ENCODE measurements around the gene UBE2O. TPM values are rescaled to one million over a fixed set of nuclear protein-coding genes. Genes with fewer than 3 reads are reported as not detected.

The UBE2O gene
- total RNA-seq, result 13.5 and 20.3 TPM in 2 replicates

GRCh38 chr17:76452660-76453430 lies at the start of gene UBE2O:
UBE2O (minus strand) TSS chr17:76453152; CDS start chr17:76453141, 11 bp downstream.

DNA sequence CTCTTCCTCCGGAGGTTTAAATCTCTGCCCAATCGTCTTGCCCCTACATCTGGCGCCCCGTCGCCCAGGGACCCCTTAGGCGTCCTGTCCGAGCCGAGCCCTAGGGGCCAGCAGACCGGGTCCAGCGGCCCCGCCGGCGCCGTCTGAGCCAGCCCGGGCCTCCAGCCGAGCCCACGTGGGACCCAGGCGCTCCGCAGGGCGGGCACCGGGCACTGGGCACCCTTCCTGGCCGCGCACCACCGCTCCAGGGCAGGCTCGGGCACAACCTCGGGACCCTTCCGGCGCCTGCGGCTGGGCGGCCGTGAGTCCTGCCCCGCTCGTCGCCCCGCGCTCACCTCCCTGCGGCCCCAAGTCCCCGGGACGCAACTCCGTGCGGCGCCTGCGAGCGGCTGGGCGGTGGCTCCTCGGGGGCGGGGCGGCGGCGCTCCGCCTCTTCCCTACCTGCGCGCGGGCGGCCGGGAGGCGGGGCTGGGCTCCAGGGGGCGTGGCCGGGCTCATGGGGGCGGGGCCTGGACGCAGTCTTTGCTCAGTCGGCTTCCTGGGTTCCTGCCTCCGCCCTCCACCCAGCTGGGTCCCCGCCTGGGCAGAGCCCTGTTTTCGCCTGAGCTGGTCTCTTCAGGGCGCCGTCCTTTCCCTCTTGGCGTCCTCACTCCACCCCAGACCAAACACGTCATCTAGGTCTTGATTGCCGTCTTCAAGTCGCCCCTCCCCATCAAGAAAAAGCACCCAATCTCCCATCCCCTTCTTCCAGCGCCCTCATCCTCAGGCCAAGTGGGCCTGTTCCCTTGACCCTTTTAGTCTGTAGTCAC lies 48.3 kb upstream of the UBE2O start, which contains the start of gene RHBDF2:
Gene RHBDF2 (minus strand): TSS at position 406 of the 809 bp plus-strand sequence. CDS start 19,899 bp downstream, outside the sequence.

GRCh38 chr17:76467366-76467765 lies 14.4 kb upstream of the UBE2O start, which contains the start of gene AANAT:
AANAT (plus strand) TSS chr17:76467603; CDS start chr17:76468747, 1,144 bp downstream.

GRCh38 chr17:76384222-76384986 lies 68.5 kb downstream of the UBE2O start, which contains the start of gene SPHK1:
SPHK1 (plus strand) TSS chr17:76384609; CDS start chr17:76385645, 1,036 bp downstream.

DNA sequence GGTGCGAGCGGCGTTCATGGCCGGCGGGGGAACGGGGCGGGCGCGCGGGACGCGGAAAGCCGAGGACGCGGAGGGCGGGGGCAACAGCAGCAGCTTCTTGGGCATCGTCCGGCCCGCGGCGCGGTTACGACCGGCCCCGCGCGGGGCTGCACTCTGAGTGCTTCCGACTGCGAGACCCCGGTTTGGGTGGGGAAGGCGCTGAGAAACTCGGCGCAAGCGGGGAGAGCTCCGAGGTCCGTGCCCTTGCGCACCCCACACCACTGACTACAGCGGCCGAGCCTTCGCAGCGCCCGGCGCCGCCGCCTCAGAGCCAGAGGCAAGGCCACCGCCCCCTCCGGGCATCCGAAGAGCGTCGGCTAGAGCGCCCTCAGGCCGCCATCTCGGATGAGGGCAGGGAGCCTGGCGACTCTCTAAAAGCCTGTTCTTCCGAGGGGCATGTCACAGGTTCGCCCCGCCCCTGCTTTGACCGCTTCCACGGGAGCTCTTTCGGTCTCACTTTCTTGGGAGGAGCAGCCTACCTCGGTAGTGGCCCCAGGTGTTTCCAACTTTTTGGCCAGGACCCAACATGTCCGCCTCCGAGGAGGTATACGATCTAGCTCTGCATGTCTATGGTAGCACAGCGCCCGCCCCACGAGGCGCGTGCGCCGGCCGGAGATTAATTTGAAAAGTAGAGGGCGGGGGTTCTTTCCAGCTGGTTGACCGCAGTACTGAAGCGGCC lies 99.2 kb downstream of the UBE2O start, which contains the start of gene PRPSAP1:
Gene PRPSAP1 (minus strand): TSS at position 318 of the 718 bp plus-strand sequence. CDS start 213 bp downstream, at position 105.

Other genes starting within 250 kb of the UBE2O start
- gene RNF157, start 212.7 kb downstream of the UBE2O start, total RNA-seq, result 0.09 and 0.28 TPM in 2 replicates
- gene UBALD2, start 187.8 kb downstream of the UBE2O start, total RNA-seq, result 1.4 and 1.6 TPM in 2 replicates
- gene QRICH2, start 144.9 kb downstream of the UBE2O start, total RNA-seq, result 1.7 and 3.0 TPM in 2 replicates
- 24.5 and 32.7 TPM in 2 replicates for gene PRPSAP1, start 99.2 kb downstream of the UBE2O start, total RNA-seq
- 39.0 and 39.3 TPM in 2 replicates for gene SPHK1, start 68.5 kb downstream of the UBE2O start, total RNA-seq
- not detected in 2 replicates for gene AANAT, start 14.5 kb upstream of the UBE2O start, total RNA-seq
- 2.3 and 6.1 TPM in 2 replicates for gene RHBDF2, start 48.3 kb upstream of the UBE2O start, total RNA-seq
- gene CYGB, start 84.6 kb upstream of the UBE2O start, total RNA-seq, result 68.1 and 84.9 TPM in 2 replicates
- 7.8 and 11.1 TPM in 2 replicates for gene PRCD, start 86.9 kb upstream of the UBE2O start, total RNA-seq
- 1.0 and 4.1 TPM in 2 replicates for gene ST6GALNAC2, start 132.7 kb upstream of the UBE2O start, total RNA-seq
- gene ST6GALNAC1, start 190.6 kb upstream of the UBE2O start, total RNA-seq, result not detected in 2 replicates